ENCODE results near the gene CRYGN.

DNA sequence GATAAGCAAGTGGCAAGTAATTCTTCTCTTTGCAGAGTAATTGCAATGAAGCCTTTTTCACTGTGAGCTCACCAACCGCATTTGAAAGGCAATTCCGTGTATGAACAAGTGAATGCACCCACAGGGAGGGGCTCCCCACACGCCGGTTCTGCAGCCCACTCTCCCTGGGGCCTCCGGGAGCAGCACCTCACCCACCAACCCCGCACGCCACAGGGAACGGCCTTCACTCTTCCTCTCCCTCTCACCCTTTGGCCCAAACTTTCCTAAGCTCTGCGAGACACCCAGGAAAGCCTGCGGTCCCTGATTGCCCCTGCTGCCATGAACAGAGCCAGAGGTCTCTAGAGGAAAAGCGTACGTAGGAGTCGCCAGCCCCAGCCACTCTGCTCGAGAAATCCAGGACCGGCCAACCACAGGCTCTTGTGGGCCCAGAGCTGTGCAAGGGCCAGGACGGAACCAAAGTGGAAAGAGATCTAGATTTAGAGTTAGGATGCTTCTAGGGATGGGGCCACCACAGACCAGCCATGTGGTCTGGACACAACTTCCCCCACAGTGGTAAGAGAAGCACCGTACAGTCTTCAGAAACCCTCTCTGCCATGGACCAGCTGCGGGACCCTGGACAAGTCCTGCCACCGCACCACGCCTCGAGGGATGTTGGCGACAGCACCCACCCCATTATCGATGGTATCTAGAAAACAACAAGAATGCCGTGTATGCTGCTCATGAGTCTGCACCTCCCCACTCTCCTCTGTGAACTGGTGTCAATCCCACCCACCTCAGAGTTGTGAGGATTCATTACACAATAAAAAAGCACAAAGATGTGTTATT is 33.7 kb downstream of the CRYGN start:
- TF ChIP-seq, protein P1, sequence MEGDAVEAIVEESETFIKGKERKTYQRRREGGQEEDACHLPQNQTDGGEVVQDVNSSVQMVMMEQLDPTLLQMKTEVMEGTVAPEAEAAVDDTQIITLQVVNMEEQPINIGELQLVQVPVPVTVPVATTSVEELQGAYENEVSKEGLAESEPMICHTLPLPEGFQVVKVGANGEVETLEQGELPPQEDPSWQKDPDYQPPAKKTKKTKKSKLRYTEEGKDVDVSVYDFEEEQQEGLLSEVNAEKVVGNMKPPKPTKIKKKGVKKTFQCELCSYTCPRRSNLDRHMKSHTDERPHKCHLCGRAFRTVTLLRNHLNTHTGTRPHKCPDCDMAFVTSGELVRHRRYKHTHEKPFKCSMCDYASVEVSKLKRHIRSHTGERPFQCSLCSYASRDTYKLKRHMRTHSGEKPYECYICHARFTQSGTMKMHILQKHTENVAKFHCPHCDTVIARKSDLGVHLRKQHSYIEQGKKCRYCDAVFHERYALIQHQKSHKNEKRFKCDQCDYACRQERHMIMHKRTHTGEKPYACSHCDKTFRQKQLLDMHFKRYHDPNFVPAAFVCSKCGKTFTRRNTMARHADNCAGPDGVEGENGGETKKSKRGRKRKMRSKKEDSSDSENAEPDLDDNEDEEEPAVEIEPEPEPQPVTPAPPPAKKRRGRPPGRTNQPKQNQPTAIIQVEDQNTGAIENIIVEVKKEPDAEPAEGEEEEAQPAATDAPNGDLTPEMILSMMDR (optimal IDR thresholded peaks at IDR 0.05 in 1 of 3, IDR thresholded peaks at IDR 0.05 in 1 of 3, conservative IDR thresholded peaks at IDR 0.05 in 1 of 3; ENCODE audit: extremely low read depth in 1 of 3, insufficient read depth in 2 of 3, low read length in 3 of 3), result no peak
- no peak for TF ChIP-seq EZH2 (IDR thresholded peaks at IDR 0.05; ENCODE audit: low read length)

Measured in keratinocyte (primary cell).